HG03097 (cell line): ENCODE measurements around the gene SH2D3C.

Experiments used
- ATAC-seq: cut with Tn5 transposase; IDR thresholded peaks from one replicate; pipeline ENCODE4 v1.9.1; 2021; ENCODE audit not compliant: unreplicated experiment, low FRiP score

SH2D3C gene

DNA sequence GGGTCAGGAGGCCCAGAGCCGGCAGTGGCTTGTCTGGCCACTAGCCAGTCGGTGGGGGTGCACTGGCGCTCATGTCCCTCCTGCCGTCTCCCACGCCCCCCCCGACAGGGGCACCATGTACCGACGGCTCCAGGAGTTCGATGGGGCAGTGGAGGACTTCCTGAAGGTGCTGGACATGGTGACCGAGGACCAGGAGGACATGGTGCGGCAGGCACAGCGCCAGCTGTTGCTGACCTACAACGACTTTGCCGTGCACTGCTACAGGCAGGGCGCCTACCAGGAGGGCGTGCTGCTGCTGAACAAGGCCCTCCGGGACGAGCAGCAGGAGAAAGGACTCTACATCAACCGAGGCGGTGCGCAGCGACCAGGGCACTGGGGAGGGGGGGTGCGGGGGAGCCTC is 54.5 kb downstream of the SH2D3C start:
- no peak for ATAC-seq

GRCh38 chr9:127723444-127723843 is 55.0 kb downstream of the SH2D3C start:
- no peak for ATAC-seq

DNA sequence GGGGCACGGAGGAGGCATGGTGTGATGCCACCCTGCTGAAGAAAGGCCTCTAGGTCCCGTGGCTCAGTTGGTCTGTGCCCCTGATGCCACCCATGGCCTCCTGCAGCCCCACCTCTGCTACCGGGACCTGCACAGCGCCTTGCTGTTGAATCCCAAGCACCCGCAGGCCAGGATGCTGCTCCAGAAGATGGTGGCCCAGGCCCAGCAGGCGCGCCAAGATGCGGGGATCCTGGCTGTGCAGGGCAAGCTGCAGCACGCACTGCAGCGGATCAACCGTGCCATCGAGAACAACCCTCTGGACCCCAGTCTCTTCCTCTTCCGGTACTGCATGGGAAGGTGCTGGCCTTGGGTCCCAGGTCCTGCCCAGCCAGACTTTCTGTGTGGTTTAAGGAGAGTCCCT is 55.5 kb downstream of the SH2D3C start:
- no peak for ATAC-seq

DNA sequence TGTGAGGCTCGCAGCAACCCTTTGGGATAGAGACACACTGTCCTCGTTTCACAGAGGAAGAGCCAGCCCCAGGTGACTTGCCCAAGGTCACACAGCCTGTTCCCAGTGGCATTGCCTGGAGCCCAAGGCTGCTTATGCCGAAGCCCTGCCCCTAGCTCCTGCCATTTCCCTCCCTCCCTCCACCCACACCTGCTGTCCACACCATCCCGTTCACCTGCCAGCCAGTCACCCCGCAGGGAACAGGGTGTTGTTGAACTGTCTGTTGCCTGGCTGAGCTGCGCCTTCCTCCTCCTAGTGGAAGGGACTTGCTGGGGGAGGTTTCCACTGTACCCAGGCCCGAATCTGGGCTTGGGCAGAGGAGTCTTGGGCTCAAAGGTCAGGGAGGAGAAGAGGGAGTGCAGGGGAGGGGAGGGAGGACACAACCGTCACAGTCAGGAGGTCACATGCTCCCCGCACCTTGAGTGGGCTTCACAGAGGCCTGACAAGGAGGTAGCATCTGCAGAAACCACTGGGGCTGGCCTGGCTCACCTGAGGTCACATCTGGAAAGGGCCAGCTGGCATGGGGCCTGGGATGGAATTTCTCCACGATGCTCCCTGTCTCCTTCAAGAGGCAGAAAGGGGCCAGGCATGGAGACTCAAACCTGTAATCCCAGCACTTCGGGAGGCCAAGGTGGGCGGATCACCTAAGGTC is 56.3 kb downstream of the SH2D3C start:
- no peak for ATAC-seq

GRCh38 chr9:127721391-127721821 is 57.1 kb downstream of the SH2D3C start:
- ATAC-seq = no peak

GRCh38 chr9:127720865-127721227 is 57.6 kb downstream of the SH2D3C start:
- no peak for ATAC-seq

GRCh38 chr9:127720031-127720864 is 58.2 kb downstream of the SH2D3C start:
- no peak for ATAC-seq

GRCh38 chr9:127717766-127718165 is 60.7 kb downstream of the SH2D3C start:
- no peak for ATAC-seq

GRCh38 chr9:127716412-127716811 is 62.1 kb downstream of the SH2D3C start:
- ATAC-seq = no peak

GRCh38 chr9:127715470-127716337 is 62.8 kb downstream of the SH2D3C start, which contains the start of the genes PTRH1 and TTC16:
Gene PTRH1 (minus strand): TSS chr9:127715663. CDS start chr9:127715639, 24 bp downstream.
Gene TTC16 (plus strand): TSS chr9:127716079. CDS start chr9:127716146, 67 bp downstream.
- ATAC-seq = peak; percentile 96

DNA sequence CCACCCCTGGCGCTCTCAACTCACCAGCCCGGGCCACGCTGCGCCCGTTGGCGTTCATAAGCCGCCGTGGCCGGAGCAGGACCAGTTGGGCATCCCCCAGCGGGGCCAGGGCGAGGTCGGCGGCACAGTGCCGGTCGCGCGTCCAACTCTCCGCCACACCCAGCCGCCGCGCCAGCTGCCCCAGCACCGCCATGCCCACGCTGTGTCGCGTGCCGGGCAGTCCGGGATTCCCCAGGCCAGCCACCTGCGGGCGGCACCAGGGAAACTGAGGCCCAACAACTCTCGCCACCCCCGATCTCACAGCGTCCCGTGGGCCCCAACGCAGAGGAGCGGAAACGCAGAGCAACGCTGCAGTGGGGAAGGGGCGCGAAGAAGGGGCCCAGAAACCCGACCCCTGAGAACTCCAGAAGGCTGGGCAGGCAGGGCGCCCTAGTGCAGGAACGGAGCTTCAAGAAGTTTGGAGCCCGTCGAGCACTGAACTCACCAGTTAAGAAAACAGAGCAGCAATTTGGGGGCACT is 63.5 kb downstream of the SH2D3C start:
- no peak for ATAC-seq

GRCh38 chr9:127714020-127714750 is 64.3 kb downstream of the SH2D3C start:
- no peak for ATAC-seq

DNA sequence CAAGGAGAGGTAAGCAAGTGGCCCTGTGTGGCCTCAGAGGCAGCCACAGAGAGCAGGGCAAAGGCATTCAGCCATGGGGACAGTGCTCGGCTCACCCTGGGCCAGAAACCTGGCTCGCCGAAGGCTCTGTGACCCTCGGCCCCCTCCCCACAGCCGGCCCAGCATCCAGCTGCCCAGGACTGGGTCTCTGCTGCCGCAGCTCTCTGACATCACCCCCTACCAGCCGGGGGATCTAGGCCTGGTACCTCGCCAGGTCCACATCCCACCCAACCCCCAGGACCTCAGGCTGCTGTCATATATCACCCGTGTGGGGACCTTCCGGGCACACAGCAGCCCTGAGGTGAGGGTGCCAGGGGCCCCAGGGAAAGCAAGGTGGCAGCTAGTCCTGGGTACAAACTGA is 65.6 kb downstream of the SH2D3C start:
- ATAC-seq = no peak

GRCh38 chr9:127712371-127712770 is 66.1 kb downstream of the SH2D3C start:
- ATAC-seq = no peak

GRCh38 chr9:127711831-127712274 is 66.6 kb downstream of the SH2D3C start:
- ATAC-seq = no peak

GRCh38 chr9:127711226-127711701 is 67.2 kb downstream of the SH2D3C start:
- no peak for ATAC-seq

GRCh38 chr9:127710204-127710783 is 68.2 kb downstream of the SH2D3C start:
- ATAC-seq = no peak

- ATAC-seq = no peak
These were observed 69.4 kb downstream of the SH2D3C start for GRCh38 chr9:127708952-127709587.

DNA sequence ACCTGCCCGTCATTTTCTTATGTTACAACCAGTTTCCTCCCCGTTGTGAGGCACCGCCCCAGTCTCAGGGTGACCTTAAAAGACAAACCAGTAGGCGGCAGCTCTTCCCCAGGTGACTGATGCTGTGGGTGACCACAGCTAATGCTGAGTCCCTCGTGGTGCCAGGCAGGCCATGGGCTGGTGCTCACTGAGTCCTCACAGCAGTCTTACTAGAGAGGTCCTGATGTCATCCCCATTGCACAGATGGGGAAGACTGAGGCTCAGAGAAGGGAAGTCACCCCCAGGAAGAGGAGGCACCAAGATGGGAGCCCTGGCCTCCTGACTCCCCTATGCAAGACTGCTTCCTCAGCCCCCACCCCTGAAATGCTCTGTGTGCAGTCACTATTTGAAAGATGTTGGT is 70.7 kb downstream of the SH2D3C start:
- ATAC-seq = no peak
